T47D (cell line): ENCODE results near the gene ROCK1.
"Not testable (repeated sequence)": the region's sequence is repeated elsewhere in the genome, so short reads cannot be mapped to it uniquely, and the experiment has no call there.

Experiments used
- DNase-seq, 2 experiments: peaks; one replicate each; pipeline versions ENCODE4 v3.0.0 to v3.0.0-alpha.2; 2011 to 2012; ENCODE audit warnings: low read depth in 1 of 2, low spot score in 1 of 2
- JUND ChIP-seq: IDR thresholded peaks from 2 replicates; pipeline ENCODE4 v1.6.1; 2012; ENCODE audit warnings: low read depth
- in situ Hi-C: cut with HindIII; loops from 2 replicates; pipeline ENCODE4 v1.10.0; 2016; ENCODE audit warnings: low sequenced_read_pairs, low pct_unique_long_range_greater_than_20kb

ROCK1 gene

GRCh38 chr18:21063011-21063410 lies 48.6 kb downstream of the ROCK1 start:
- no peak for DNase-seq
- in situ Hi-C loops = no loop called here
- TF ChIP-seq JUND = no peak

- in situ Hi-C loops = no loop called here
These were observed 54.5 kb downstream of the ROCK1 start for GRCh38 chr18:21057112-21057511.

GRCh38 chr18:21056545-21056944 lies 55.1 kb downstream of the ROCK1 start:
- in situ Hi-C loops = no loop called here
- DNase-seq = no peak
- TF ChIP-seq JUND = no peak

More at GRCh38 chr18:21057112-21057511, 54.5 kb downstream of the ROCK1 start:
- no peak for DNase-seq
- TF ChIP-seq JUND = no peak

- TF ChIP-seq JUND = no peak
- in situ Hi-C loops = no loop called here
- no peak for DNase-seq
These were observed 57.3 kb downstream of the ROCK1 start for GRCh38 chr18:21054252-21054821.

- in situ Hi-C loops = no loop called here
- no peak for DNase-seq
These were observed 58.5 kb downstream of the ROCK1 start for GRCh38 chr18:21053127-21053526.

GRCh38 chr18:21052385-21052784 lies 59.2 kb downstream of the ROCK1 start:
- in situ Hi-C loops = no loop called here
- no peak for DNase-seq
- no peak for TF ChIP-seq JUND

More at GRCh38 chr18:21053127-21053526, 58.5 kb downstream of the ROCK1 start:
- TF ChIP-seq JUND = no peak

GRCh38 chr18:21051620-21052019 lies 60.0 kb downstream of the ROCK1 start:
- DNase-seq = no peak
- TF ChIP-seq JUND = no peak
- in situ Hi-C loops = no loop called here

- no peak for TF ChIP-seq JUND
- DNase-seq = no peak
- in situ Hi-C loops = no loop called here
These were observed 62.3 kb downstream of the ROCK1 start for GRCh38 chr18:21049306-21049705.

- DNase-seq = no peak
- no peak for TF ChIP-seq JUND
- in situ Hi-C loops = no loop called here
These were observed 64.5 kb downstream of the ROCK1 start for GRCh38 chr18:21047126-21047525.

GRCh38 chr18:21040466-21040865 lies 71.1 kb downstream of the ROCK1 start:
- no peak for DNase-seq
- TF ChIP-seq JUND = no peak
- in situ Hi-C loops = no loop called here

GRCh38 chr18:21038201-21038600 lies 73.4 kb downstream of the ROCK1 start:
- no peak for TF ChIP-seq JUND
- in situ Hi-C loops = no loop called here
- no peak for DNase-seq

- no peak for DNase-seq
- TF ChIP-seq JUND = no peak
- in situ Hi-C loops = no loop called here
These were observed 79.8 kb downstream of the ROCK1 start for GRCh38 chr18:21031845-21032244.

- DNase-seq, in situ Hi-C loops: not testable (repeated sequence)
These were observed 93.4 kb downstream of the ROCK1 start for GRCh38 chr18:21018257-21018656.

GRCh38 chr18:21012308-21012707 lies 99.3 kb downstream of the ROCK1 start:
- in situ Hi-C loops = no loop called here
- TF ChIP-seq JUND = no peak
- no peak for DNase-seq
